GM12878 (cell line): ENCODE results near the gene SH2D3A. TPM values are rescaled to one million over a fixed set of nuclear protein-coding genes. Genes with fewer than 3 reads are reported as not detected.

Experiments used
- ATAC-seq: fragments of 200-7000 bp; cut with Tn5 transposase; 3 replicates; pipeline ENCODE4 v1.9.1; 2020; ENCODE audit warnings: mild to moderate bottlenecking, moderate library complexity
- BruUV-seq: library from RNA; stranded (reverse); fragments of 400-500 nt; replicated peaks from 2 replicates; lab custom pipeline; 2021; lab: Mats Ljungman, UMichigan
- CTCF ChIA-PET: fragments of 300-600 bp; sonication (Branson Sonifier 250); formaldehyde crosslinking; extraction: SDS; loops from one replicate; lab custom pipeline; 2021; ENCODE audit warnings: inconsistent platforms; lab: Yijun Ruan, JAX
- POLR2A ChIA-PET: fragments of 350-600 bp; formaldehyde crosslinking; extraction: SDS; loops from one replicate; lab custom pipeline; 2021; ENCODE audit warnings: inconsistent platforms; lab: Charles Lee
- RAD21 ChIA-PET: fragments of 300-600 bp; sonication (Branson Sonifier 250); formaldehyde crosslinking; loops from one replicate; lab custom pipeline; 2023; ENCODE audit warnings: antibody characterized with exemption; ENCODE audit not compliant: unreplicated experiment; lab: Charles Lee
- SMC1A ChIA-PET: fragments of 300-600 bp; sonication (Branson Sonifier 250); formaldehyde crosslinking; loops from one replicate; lab custom pipeline; 2023; ENCODE audit not compliant: unreplicated experiment, uncharacterized antibody; lab: Charles Lee
- DNase-seq: peaks from one replicate; pipeline ENCODE4 v3.0.0-alpha.2; 2011; ENCODE audit warnings: low read depth, low spot score
- FAIRE-seq: peaks from 3 replicates; lab custom pipeline; 2011; peaks lifted over from hg19 to GRCh38; lab: Jason Lieb, UNC
- H2AFZ ChIP-seq: 2 replicates; pipeline ENCODE4 v1.6.0; 2011; ENCODE audit warnings: low read depth, low read length, control low read depth; ENCODE audit not compliant: control insufficient read depth
- H3K27ac ChIP-seq: 2 replicates; pipeline ENCODE4 v1.5.1; 2011; ENCODE audit warnings: control low read depth; ENCODE audit not compliant: control insufficient read depth, insufficient read depth
- H3K27me3 ChIP-seq, 2 experiments: replicated peaks in 1 of 2; 2 replicates each; pipeline versions ENCODE4 v1.6.0 to v1.6.1; 2011; ENCODE audit warnings: low read length in 1 of 2; ENCODE audit not compliant: control insufficient read depth in 2 of 2, insufficient read depth in 2 of 2
- H3K36me3 ChIP-seq, 2 experiments: 2 replicates each; pipeline ENCODE4 v1.5.1; 2011; ENCODE audit warnings: low read length in 1 of 2; ENCODE audit not compliant: control insufficient read depth in 2 of 2, insufficient read depth in 2 of 2
- H3K4me1 ChIP-seq: 2 replicates; pipeline ENCODE4 v1.6.1; 2011; ENCODE audit warnings: mild to moderate bottlenecking, low read length, moderate library complexity, mixed read lengths; ENCODE audit not compliant: control insufficient read depth, insufficient read depth
- H3K4me2 ChIP-seq: 2 replicates; pipeline ENCODE4 v1.6.0; 2011; ENCODE audit warnings: control low read depth; ENCODE audit not compliant: control insufficient read depth, insufficient read depth
- H3K4me3 ChIP-seq: fragments of 200-600 bp; sonication (generic); 2 replicates; pipeline ENCODE4 v1.5.1; 2016
- H3K79me2 ChIP-seq: 2 replicates; pipeline ENCODE4 v1.6.0; 2011; ENCODE audit warnings: low read length; ENCODE audit not compliant: control insufficient read depth, insufficient read depth
- H3K9ac ChIP-seq: 2 replicates; pipeline ENCODE4 v1.8.0; 2011; ENCODE audit warnings: low read length, control low read depth, mixed read lengths; ENCODE audit not compliant: control insufficient read depth, insufficient read depth
- H3K9me3 ChIP-seq: replicated peaks from 3 replicates; pipeline ENCODE4 v1.5.1; 2011; ENCODE audit warnings: mild to moderate bottlenecking, low read length; ENCODE audit not compliant: control insufficient read depth, insufficient read depth
- H4K20me1 ChIP-seq: 2 replicates; pipeline ENCODE4 v1.6.0; 2011; ENCODE audit not compliant: control insufficient read depth, insufficient read depth
- E2F4 ChIP-seq: IDR thresholded peaks from 2 replicates; pipeline ENCODE4 v1.6.1; 2012; ENCODE audit warnings: low read depth, low read length, improper control_type of control experiment
- ELK1 ChIP-seq: IDR thresholded peaks from 2 replicates; pipeline ENCODE4 v1.6.1; 2012; ENCODE audit warnings: low read depth, low read length, improper control_type of control experiment
- EP300 ChIP-seq, 2 experiments: fragments of 150-350 bp in 1 of 2; IDR thresholded peaks; 2 replicates each; pipeline ENCODE4 v1.6.1; 2011 to 2012; ENCODE audit warnings: low read depth in 2 of 2, low read length in 2 of 2, borderline replicate concordance in 1 of 2, improper control_type of control experiment in 1 of 2, inconsistent platforms in 1 of 2; ENCODE audit not compliant: control insufficient read depth in 1 of 2
- GABPA ChIP-seq: IDR thresholded peaks from 2 replicates; pipeline ENCODE4 v1.6.1; 2014; ENCODE audit warnings: antibody characterized with exemption, low read depth, mild to moderate bottlenecking, inconsistent platforms
- HDAC2 ChIP-seq: fragments of 200-600 bp; sonication (generic); IDR thresholded peaks from 2 replicates; pipeline ENCODE4 v1.6.1; 2017
- IKZF1 ChIP-seq: fragments of 450-650 bp; conservative IDR thresholded peaks from 2 replicates; pipeline ENCODE4 v1.6.1; 2017; ENCODE audit warnings: antibody characterized with exemption, mild to moderate bottlenecking
- MEF2A ChIP-seq: IDR thresholded peaks from 2 replicates; pipeline ENCODE4 v1.6.1; 2011; ENCODE audit warnings: low read depth, mild to moderate bottlenecking, low read length, moderate library complexity; ENCODE audit not compliant: insufficient read depth
- MLLT1 ChIP-seq: fragments of 450-650 bp; IDR thresholded peaks from 2 replicates; pipeline ENCODE4 v1.6.1; 2016; ENCODE audit warnings: mild to moderate bottlenecking
- MYB ChIP-seq: fragments of 150-350 bp; IDR thresholded peaks from 2 replicates; pipeline ENCODE4 v1.6.1; 2014; ENCODE audit warnings: mild to moderate bottlenecking, low read depth, low read length, borderline replicate concordance
- NR2C2 ChIP-seq: IDR thresholded peaks from 2 replicates; pipeline ENCODE4 v1.6.1; 2011; ENCODE audit warnings: borderline replicate concordance, low read depth; ENCODE audit not compliant: control insufficient read depth, insufficient read length
- POLR2A ChIP-seq: IDR thresholded peaks from 2 replicates; pipeline ENCODE4 v1.6.1; 2011; ENCODE audit warnings: low read depth, mild to moderate bottlenecking, low read length
- POU2F2 ChIP-seq: IDR thresholded peaks from 3 replicates; pipeline ENCODE4 v1.6.1; 2011; ENCODE audit warnings: low read depth, mild to moderate bottlenecking, low read length, borderline replicate concordance
- PRDM15 ChIP-seq: fragments of 450-650 bp; formaldehyde crosslinking; IDR thresholded peaks from 2 replicates; pipeline ENCODE4 v1.4.0; 2020; ENCODE audit warnings: mild to moderate bottlenecking, moderate library complexity
- ZNF274 ChIP-seq: IDR thresholded peaks from one replicate; pipeline ENCODE4 v1.8.0; 2011; ENCODE audit not compliant: insufficient read length, insufficient read depth
- WGBS: methylation state at CpG from one replicate; pipeline ENCODE4 v1.1.6; 2016; ENCODE audit warnings: low lambda C conversion rate; ENCODE audit not compliant: insufficient replicate concordance, insufficient coverage; ENCODE audit errors: missing lambda C conversion rate; 5-methylcytosine and 5-hydroxymethylcytosine counted together
- in situ Hi-C: fragments of 300-500 bp; cut with MboI; formaldehyde crosslinking; loops from 9 replicates; pipeline ENCODE4 v1.14.3; 2018; ENCODE audit warnings: mixed read lengths
- intact Hi-C: fragments of 100-400 bp; cut with micrococcal nuclease; formaldehyde crosslinking; loops from one replicate; pipeline ENCODE4 v1.14.2; 2022; ENCODE audit not compliant: unreplicated experiment
- polyA plus RNA-seq, 11 experiments: library from polyadenylated mRNA; depleted of rRNA in 4 of 11; unstranded in 6 of 11; stranded (reverse) in 5 of 11; fragments of >200 nt; fragmentation: Nextera tagmentation in 4 of 11; fragmentation: Illumina TruSeq in 1 of 11; extraction: Ambion mirVana in 4 of 11; extraction: Trizol in 1 of 11; gene quantifications; 1 replicate in 1 of 11; 2 replicates in 10 of 11; pipeline versions ENCODE4 v1.2.1 to v1.2.3, GENCODE V29; 2011 to 2016; ENCODE audit warnings: inconsistent platforms in 2 of 11, missing spikeins in 2 of 11, low read depth in 1 of 11
- total RNA-seq, 4 experiments: library from RNA; depleted of rRNA in 3 of 4; stranded (reverse); fragments of >200 nt in 3 of 4; fragmentation: Illumina TruSeq in 1 of 4; extraction: Trizol in 1 of 4; gene quantifications; 2 replicates each; pipeline versions ENCODE4 v1.2.1 to v1.2.3, GENCODE V29; 2013 to 2021

SH2D3A gene
- total and polyA plus RNA-seq, 10 of the 15 experiments (the other 5 are each of a cell fraction or from before 2014, with no cell fraction given): 0.77 to 24.4 (median 9.5) TPM

- POLR2A ChIA-PET: no interaction called here
- peaks cover 22% of the 10 kb centered on the region for H3K4me1 ChIP-seq
- H3K9ac ChIP-seq: no peak overlapping the region
- no peaks in the 10 kb centered on the region for H3K9me3 ChIP-seq
- no peak overlapping the region for H3K4me3 ChIP-seq
- H3K4me2 ChIP-seq: no peak overlapping the region
- H2AFZ ChIP-seq: no peak overlapping the region
- SMC1A ChIA-PET: no interaction called here
- DNase-seq: no peak
- H4K20me1 ChIP-seq: no peaks in the 10 kb centered on the region
- CTCF ChIA-PET: no interaction called here
- in situ Hi-C loops: no loop called here
- TF ChIP-seq ELK1 (no peak), ZNF274 (no peak), PRDM15 (CRISPR knock-in tag) (no peak), GABPA (no peak), MLLT1 (no peak), HDAC2 (no peak), NR2C2 (no peak), POU2F2 (no peak), IKZF1 (no peak), EP300 (IDR thresholded peaks at IDR 0.05; ENCODE audit: borderline replicate concordance in 1 of 2, control insufficient read depth in 1 of 2, low read depth in 2 of 2, low read length in 2 of 2) (no peak), MEF2A (no peak), MYB (no peak), POLR2A (no peak; the same call in 1 of the 2 replicates), E2F4 (no peak)
- TF ChIP-seq, all 136 proteins: peak for 0
- peaks cover 18% of the 10 kb centered on the region for H3K79me2 ChIP-seq
- ATAC-seq (no peak), FAIRE-seq (no peak)
- RAD21 ChIA-PET: no interaction called here
- H3K27ac ChIP-seq: no peak overlapping the region
- H3K27me3 ChIP-seq: no peaks in the 10 kb centered on the region
- H3K36me3 ChIP-seq: no peaks in the 10 kb centered on the region; a peak in 2 of 4 replicates
- no TSS peak for BruUV-seq
- 92% methylated on average over 22 of the region's 22 CpGs for WGBS
- intact Hi-C loops: no loop called here
Measured at GRCh38 chr19:6731822-6732221, 35.4 kb downstream of the SH2D3A start.
